ENCODE measurements around the gene PTPN6. TPM values are rescaled to one million over a fixed set of nuclear protein-coding genes. Genes with fewer than 3 reads are reported as not detected.

Gene PTPN6
- total and polyA plus RNA-seq, 10 of the 15 experiments (the other 5 are each of a cell fraction or from before 2014, with no cell fraction given): 229 to 457 (median 370) TPM

DNA sequence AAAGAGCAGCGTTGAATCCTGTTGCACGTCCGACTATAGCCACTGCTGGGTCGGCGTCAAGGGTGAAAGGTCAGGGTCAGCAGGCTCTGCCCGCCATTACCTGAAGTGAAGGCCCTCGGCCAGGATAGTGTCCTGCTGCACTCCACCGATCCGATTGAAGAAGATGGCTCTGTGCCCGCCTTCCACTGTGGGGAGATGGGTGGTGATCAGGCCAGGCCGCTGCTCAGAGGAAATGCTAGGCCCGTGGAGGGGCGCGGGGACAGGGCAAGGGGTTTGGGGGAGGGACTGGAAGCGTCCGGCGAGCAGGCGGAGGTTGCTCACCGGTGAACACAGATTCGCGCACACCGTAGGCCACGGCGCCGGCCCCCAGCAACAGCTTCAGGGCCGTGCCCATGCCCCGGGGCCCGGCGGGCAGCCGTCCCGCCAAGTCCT, 19.0 kb downstream of the PTPN6 start (continued):
- TF ChIP-seq NR2F1 (conservative IDR thresholded peaks at IDR 0.05) (peak; percentile 73), HDGF (IDR thresholded peaks at IDR 0.05) (no peak), NR2C1 (IDR thresholded peaks at IDR 0.05) (peak; percentile 87), CBX3 (IDR thresholded peaks at IDR 0.05; ENCODE audit: borderline replicate concordance, low read depth) (no peak), RBBP5 (conservative IDR thresholded peaks at IDR 0.05) (0 out of 2 replicates have a peak, but pooled peaks have one; percentile 26), NFIC (IDR thresholded peaks at IDR 0.05; ENCODE audit: low read depth, low read length) (no peak), NRF1 (conservative IDR thresholded peaks at IDR 0.05; ENCODE audit: low read depth, low read length) (no peak), JUND (IDR thresholded peaks at IDR 0.05; ENCODE audit: low read depth, low read length) (no peak), RAD51 (IDR thresholded peaks at IDR 0.05) (no peak), FOS (IDR thresholded peaks at IDR 0.05; ENCODE audit: borderline replicate concordance, extremely low read depth, insufficient read length) (no peak), YY1 (IDR thresholded peaks at IDR 0.05; ENCODE audit: low read depth, low read length) (peak; percentile 57; the same call in 1 of the 2 replicates), ATF7 (IDR thresholded peaks at IDR 0.05; ENCODE audit: low read depth) (no peak), NFXL1 (IDR thresholded peaks at IDR 0.05; ENCODE audit: borderline replicate concordance) (no peak), WRNIP1 (IDR thresholded peaks at IDR 0.05; ENCODE audit: borderline replicate concordance, low read depth, low read length) (peak; percentile 63; the same call in 1 of the 2 replicates), TCF12 (IDR thresholded peaks at IDR 0.05; ENCODE audit: low read depth, low read length) (no peak), SIX5 (IDR thresholded peaks at IDR 0.05; ENCODE audit: low read depth, low read length, severe bottlenecking) (no peak), BCL11A (IDR thresholded peaks at IDR 0.05; ENCODE audit: low read depth, low read length) (no peak), MTA2 (IDR thresholded peaks at IDR 0.05; ENCODE audit: low read depth) (0 out of 2 replicates have a peak, but pooled peaks have one; percentile 7)
- TF ChIP-seq, protein P1, sequence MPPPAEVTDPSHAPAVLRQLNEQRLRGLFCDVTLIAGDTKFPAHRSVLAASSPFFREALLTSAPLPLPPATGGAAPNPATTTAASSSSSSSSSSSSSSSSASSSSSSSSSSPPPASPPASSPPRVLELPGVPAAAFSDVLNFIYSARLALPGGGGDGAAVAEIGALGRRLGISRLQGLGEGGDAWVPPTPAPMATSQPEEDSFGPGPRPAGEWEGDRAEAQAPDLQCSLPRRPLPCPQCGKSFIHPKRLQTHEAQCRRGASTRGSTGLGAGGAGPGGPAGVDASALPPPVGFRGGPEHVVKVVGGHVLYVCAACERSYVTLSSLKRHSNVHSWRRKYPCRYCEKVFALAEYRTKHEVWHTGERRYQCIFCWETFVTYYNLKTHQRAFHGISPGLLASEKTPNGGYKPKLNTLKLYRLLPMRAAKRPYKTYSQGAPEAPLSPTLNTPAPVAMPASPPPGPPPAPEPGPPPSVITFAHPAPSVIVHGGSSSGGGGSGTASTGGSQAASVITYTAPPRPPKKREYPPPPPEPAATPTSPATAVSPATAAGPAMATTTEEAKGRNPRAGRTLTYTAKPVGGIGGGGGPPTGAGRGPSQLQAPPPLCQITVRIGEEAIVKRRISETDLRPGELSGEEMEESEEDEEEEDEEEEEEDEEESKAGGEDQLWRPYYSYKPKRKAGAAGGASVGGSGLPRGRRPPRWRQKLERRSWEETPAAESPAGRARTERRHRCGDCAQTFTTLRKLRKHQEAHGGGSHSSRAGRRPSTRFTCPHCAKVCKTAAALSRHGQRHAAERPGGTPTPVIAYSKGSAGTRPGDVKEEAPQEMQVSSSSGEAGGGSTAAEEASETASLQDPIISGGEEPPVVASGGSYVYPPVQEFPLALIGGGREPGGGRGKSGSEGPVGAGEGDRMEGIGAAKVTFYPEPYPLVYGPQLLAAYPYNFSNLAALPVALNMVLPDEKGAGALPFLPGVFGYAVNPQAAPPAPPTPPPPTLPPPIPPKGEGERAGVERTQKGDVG (CRISPR knock-in tag; IDR thresholded peaks at IDR 0.05): no peak
- TF ChIP-seq, protein P2, sequence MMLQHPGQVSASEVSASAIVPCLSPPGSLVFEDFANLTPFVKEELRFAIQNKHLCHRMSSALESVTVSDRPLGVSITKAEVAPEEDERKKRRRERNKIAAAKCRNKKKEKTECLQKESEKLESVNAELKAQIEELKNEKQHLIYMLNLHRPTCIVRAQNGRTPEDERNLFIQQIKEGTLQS (IDR thresholded peaks at IDR 0.05; ENCODE audit: borderline replicate concordance, extremely low read depth, low read depth, low read length): no peak
- TF ChIP-seq, protein P3, sequence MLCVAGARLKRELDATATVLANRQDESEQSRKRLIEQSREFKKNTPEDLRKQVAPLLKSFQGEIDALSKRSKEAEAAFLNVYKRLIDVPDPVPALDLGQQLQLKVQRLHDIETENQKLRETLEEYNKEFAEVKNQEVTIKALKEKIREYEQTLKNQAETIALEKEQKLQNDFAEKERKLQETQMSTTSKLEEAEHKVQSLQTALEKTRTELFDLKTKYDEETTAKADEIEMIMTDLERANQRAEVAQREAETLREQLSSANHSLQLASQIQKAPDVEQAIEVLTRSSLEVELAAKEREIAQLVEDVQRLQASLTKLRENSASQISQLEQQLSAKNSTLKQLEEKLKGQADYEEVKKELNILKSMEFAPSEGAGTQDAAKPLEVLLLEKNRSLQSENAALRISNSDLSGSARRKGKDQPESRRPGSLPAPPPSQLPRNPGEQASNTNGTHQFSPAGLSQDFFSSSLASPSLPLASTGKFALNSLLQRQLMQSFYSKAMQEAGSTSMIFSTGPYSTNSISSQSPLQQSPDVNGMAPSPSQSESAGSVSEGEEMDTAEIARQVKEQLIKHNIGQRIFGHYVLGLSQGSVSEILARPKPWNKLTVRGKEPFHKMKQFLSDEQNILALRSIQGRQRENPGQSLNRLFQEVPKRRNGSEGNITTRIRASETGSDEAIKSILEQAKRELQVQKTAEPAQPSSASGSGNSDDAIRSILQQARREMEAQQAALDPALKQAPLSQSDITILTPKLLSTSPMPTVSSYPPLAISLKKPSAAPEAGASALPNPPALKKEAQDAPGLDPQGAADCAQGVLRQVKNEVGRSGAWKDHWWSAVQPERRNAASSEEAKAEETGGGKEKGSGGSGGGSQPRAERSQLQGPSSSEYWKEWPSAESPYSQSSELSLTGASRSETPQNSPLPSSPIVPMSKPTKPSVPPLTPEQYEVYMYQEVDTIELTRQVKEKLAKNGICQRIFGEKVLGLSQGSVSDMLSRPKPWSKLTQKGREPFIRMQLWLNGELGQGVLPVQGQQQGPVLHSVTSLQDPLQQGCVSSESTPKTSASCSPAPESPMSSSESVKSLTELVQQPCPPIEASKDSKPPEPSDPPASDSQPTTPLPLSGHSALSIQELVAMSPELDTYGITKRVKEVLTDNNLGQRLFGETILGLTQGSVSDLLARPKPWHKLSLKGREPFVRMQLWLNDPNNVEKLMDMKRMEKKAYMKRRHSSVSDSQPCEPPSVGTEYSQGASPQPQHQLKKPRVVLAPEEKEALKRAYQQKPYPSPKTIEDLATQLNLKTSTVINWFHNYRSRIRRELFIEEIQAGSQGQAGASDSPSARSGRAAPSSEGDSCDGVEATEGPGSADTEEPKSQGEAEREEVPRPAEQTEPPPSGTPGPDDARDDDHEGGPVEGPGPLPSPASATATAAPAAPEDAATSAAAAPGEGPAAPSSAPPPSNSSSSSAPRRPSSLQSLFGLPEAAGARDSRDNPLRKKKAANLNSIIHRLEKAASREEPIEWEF (IDR thresholded peaks at IDR 0.05; ENCODE audit: insufficient replicate concordance, low read depth, low read length): no peak

Measured in GM12878 (cell line).